Measurements from ENCODE around the gene RNPS1.

DNA sequence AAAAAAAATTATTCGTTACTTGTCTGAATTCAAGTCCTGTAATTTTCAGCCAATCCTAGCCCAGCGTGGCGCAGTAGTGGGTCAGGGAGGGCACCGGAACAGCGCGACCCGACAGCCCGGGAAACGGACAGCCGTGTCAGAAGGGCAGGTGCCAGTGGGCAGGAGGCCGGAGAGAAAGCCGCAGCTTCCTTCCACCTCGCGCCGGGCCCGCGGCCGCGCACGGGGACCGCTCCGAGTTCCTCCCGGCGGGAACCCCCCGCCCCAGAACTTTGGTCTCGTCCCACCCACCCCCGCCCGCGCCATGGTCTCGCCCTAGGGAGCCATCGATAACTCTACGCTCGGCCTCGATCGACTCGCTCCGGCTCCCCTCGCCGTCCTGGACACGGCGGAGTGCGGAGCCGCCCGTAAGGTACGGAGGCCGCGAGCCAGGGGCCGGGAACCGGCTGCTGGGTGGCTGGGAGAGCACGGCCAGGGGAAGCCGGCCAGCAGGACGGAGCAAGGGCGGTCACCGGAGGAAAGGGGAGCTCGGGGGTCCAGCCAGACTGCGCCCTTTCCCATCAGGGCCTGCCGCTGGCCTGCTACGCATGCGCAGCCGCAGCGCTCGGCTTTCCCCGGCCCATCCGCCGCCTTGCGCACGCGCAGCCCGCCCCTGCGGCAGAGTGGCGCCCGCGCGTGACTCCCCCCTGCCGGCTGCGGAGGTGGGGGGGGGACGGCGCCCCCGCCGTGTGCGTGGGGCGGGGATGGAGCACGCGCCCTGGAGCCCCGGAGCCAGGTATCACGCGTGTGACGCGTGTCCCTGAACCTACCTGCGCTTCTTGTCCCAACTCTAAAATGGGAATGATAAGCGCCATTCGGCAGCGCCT, 62.6 kb downstream of the RNPS1 start, which contains the start of gene MLST8:
- TF ChIP-seq, protein P1, sequence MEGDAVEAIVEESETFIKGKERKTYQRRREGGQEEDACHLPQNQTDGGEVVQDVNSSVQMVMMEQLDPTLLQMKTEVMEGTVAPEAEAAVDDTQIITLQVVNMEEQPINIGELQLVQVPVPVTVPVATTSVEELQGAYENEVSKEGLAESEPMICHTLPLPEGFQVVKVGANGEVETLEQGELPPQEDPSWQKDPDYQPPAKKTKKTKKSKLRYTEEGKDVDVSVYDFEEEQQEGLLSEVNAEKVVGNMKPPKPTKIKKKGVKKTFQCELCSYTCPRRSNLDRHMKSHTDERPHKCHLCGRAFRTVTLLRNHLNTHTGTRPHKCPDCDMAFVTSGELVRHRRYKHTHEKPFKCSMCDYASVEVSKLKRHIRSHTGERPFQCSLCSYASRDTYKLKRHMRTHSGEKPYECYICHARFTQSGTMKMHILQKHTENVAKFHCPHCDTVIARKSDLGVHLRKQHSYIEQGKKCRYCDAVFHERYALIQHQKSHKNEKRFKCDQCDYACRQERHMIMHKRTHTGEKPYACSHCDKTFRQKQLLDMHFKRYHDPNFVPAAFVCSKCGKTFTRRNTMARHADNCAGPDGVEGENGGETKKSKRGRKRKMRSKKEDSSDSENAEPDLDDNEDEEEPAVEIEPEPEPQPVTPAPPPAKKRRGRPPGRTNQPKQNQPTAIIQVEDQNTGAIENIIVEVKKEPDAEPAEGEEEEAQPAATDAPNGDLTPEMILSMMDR (IDR thresholded peaks at IDR 0.05), result no peak
- TF ChIP-seq POLR2A (IDR thresholded peaks at IDR 0.05) (peak in 1 of 2 donors; percentile 25), POLR2AphosphoS5 (IDR thresholded peaks at IDR 0.05; ENCODE audit: insufficient read depth in 1 of 2, low read depth in 1 of 2) (peak; percentile 67 to 88)
